K562 (cell line): Measurements from ENCODE around the gene TLR5.

Experiments used
- ATF1 ChIP-seq, 2 experiments: fragments of 450-650 bp in 1 of 2; IDR thresholded peaks; 2 replicates each; pipeline ENCODE4 v1.6.1; 2016; ENCODE audit warnings: missing compliant biosample characterization in 1 of 2, missing genetic modification characterization in 1 of 2
- CHD2 ChIP-seq: IDR thresholded peaks from 2 replicates; pipeline ENCODE4 v1.6.1; 2011; ENCODE audit warnings: low read depth, low read length
- EZH2 ChIP-seq: IDR thresholded peaks from 2 replicates; pipeline ENCODE4 v1.6.1; 2012; ENCODE audit warnings: low read depth, mild to moderate bottlenecking, inconsistent platforms, low read length, borderline replicate concordance
- FOXA3 ChIP-seq, 2 experiments: fragments of 450-650 bp in 1 of 2; sonication (generic) in 1 of 2; formaldehyde crosslinking; IDR thresholded peaks in 1 of 2; conservative IDR thresholded peaks in 1 of 2; 2 replicates each; pipeline versions ENCODE4 v1.4.0 to v1.8.0; 2020 to 2022; ENCODE audit warnings: mild to moderate bottlenecking in 2 of 2, missing genetic modification reagents in 1 of 2
- GATA2 ChIP-seq: sonication (generic); formaldehyde crosslinking; IDR thresholded peaks from 2 replicates; pipeline ENCODE4 v1.4.0; 2020; ENCODE audit warnings: mild to moderate bottlenecking, missing genetic modification reagents
- KDM4B ChIP-seq, 2 experiments: fragments of 450-650 bp in 1 of 2; sonication (generic) in 1 of 2; IDR thresholded peaks; 2 replicates each; pipeline ENCODE4 v1.6.1; 2016 to 2017; ENCODE audit warnings: borderline replicate concordance in 2 of 2, antibody characterized with exemption in 1 of 2, low read depth in 1 of 2, mild to moderate bottlenecking in 1 of 2
- NKRF ChIP-seq: fragments of 450-650 bp; IDR thresholded peaks from 2 replicates; pipeline ENCODE4 v1.6.1; 2016; ENCODE audit warnings: borderline replicate concordance
- RFX5 ChIP-seq: IDR thresholded peaks from 2 replicates; pipeline ENCODE4 v1.6.1; 2011; ENCODE audit warnings: low read depth, mild to moderate bottlenecking, improper control_type of control experiment, low read length
- SMARCA4 ChIP-seq: fragments of 450-650 bp; IDR thresholded peaks from 2 replicates; pipeline ENCODE4 v1.6.1; 2016
- TCF7 ChIP-seq: sonication (generic); IDR thresholded peaks from 2 replicates; pipeline ENCODE4 v1.6.1; 2016; ENCODE audit warnings: antibody characterized with exemption, borderline replicate concordance
- TF ChIP-seq, protein P1 (sequence below): fragments of 250-450 bp; sonication (Bioruptor Pico); IDR thresholded peaks from 2 replicates; pipeline ENCODE4 v1.8.0; 2021; ENCODE audit warnings: mild to moderate bottlenecking, moderate library complexity
- TF ChIP-seq, protein P2 (sequence below), 3 experiments: IDR thresholded peaks in 2 of 3; conservative IDR thresholded peaks in 1 of 3; 2 replicates each; pipeline ENCODE4 v1.5.1; 2011 to 2012; ENCODE audit warnings: low read length in 3 of 3, mild to moderate bottlenecking in 3 of 3, control low read depth in 2 of 3, improper control_type of control experiment in 1 of 3, inconsistent platforms in 1 of 3, low read depth in 1 of 3, mixed read lengths in 1 of 3, moderate library complexity in 1 of 3; ENCODE audit not compliant: insufficient read depth in 2 of 3
- TF ChIP-seq, protein P3 (sequence below), 2 experiments: fragments of 450-650 bp in 1 of 2; sonication (generic) in 1 of 2; formaldehyde crosslinking in 1 of 2; IDR thresholded peaks in 1 of 2; conservative IDR thresholded peaks in 1 of 2; 2 replicates each; pipeline versions ENCODE4 v1.6.1 to v1.8.1; 2016 to 2023; ENCODE audit warnings: mild to moderate bottlenecking in 2 of 2, moderate library complexity in 2 of 2, inconsistent platforms in 1 of 2, missing genetic modification reagents in 1 of 2
- TF ChIP-seq, protein P4 (sequence below): sonication (generic); formaldehyde crosslinking; IDR thresholded peaks from 2 replicates; pipeline ENCODE4 v1.8.0; 2022; ENCODE audit warnings: mild to moderate bottlenecking, missing genetic modification reagents, borderline replicate concordance

- TF ChIP-seq SMARCA4 (no peak), RFX5 (no peak), TCF7 (no peak), ATF1 (CRISPR knock-in tag; IDR thresholded peaks at IDR 0.05) (no peak), ATF1 (tag; IDR thresholded peaks at IDR 0.05) (no peak), GATA2 (CRISPR knock-in tag) (no peak), CHD2 (no peak), NKRF (no peak), KDM4B (IDR thresholded peaks at IDR 0.05; ENCODE audit: borderline replicate concordance in 2 of 2, low read depth in 1 of 2) (no peak), FOXA3 (CRISPR knock-in tag; conservative IDR thresholded peaks at IDR 0.05 in 1 of 2, IDR thresholded peaks at IDR 0.05 in 1 of 2) (no peak), EZH2 (no peak)
- TF ChIP-seq, protein P1, sequence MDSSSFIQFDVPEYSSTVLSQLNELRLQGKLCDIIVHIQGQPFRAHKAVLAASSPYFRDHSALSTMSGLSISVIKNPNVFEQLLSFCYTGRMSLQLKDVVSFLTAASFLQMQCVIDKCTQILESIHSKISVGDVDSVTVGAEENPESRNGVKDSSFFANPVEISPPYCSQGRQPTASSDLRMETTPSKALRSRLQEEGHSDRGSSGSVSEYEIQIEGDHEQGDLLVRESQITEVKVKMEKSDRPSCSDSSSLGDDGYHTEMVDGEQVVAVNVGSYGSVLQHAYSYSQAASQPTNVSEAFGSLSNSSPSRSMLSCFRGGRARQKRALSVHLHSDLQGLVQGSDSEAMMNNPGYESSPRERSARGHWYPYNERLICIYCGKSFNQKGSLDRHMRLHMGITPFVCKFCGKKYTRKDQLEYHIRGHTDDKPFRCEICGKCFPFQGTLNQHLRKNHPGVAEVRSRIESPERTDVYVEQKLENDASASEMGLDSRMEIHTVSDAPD: no peak
- TF ChIP-seq, protein P2, sequence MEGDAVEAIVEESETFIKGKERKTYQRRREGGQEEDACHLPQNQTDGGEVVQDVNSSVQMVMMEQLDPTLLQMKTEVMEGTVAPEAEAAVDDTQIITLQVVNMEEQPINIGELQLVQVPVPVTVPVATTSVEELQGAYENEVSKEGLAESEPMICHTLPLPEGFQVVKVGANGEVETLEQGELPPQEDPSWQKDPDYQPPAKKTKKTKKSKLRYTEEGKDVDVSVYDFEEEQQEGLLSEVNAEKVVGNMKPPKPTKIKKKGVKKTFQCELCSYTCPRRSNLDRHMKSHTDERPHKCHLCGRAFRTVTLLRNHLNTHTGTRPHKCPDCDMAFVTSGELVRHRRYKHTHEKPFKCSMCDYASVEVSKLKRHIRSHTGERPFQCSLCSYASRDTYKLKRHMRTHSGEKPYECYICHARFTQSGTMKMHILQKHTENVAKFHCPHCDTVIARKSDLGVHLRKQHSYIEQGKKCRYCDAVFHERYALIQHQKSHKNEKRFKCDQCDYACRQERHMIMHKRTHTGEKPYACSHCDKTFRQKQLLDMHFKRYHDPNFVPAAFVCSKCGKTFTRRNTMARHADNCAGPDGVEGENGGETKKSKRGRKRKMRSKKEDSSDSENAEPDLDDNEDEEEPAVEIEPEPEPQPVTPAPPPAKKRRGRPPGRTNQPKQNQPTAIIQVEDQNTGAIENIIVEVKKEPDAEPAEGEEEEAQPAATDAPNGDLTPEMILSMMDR (IDR thresholded peaks at IDR 0.05 in 2 of 3, conservative IDR thresholded peaks at IDR 0.05 in 1 of 3; ENCODE audit: insufficient read depth in 2 of 3, low read depth in 1 of 3, low read length in 3 of 3): no peak
- TF ChIP-seq, protein P3, sequence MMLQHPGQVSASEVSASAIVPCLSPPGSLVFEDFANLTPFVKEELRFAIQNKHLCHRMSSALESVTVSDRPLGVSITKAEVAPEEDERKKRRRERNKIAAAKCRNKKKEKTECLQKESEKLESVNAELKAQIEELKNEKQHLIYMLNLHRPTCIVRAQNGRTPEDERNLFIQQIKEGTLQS (IDR thresholded peaks at IDR 0.05): no peak
- TF ChIP-seq, protein P3 (CRISPR knock-in tag; conservative IDR thresholded peaks at IDR 0.05): no peak
- TF ChIP-seq, protein P4, sequence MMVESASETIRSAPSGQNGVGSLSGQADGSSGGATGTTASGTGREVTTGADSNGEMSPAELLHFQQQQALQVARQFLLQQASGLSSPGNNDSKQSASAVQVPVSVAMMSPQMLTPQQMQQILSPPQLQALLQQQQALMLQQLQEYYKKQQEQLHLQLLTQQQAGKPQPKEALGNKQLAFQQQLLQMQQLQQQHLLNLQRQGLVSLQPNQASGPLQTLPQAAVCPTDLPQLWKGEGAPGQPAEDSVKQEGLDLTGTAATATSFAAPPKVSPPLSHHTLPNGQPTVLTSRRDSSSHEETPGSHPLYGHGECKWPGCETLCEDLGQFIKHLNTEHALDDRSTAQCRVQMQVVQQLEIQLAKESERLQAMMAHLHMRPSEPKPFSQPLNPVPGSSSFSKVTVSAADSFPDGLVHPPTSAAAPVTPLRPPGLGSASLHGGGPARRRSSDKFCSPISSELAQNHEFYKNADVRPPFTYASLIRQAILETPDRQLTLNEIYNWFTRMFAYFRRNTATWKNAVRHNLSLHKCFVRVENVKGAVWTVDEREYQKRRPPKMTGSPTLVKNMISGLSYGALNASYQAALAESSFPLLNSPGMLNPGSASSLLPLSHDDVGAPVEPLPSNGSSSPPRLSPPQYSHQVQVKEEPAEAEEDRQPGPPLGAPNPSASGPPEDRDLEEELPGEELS (CRISPR knock-in tag): no peak
Measured at GRCh38 chr1:223152399-223152798, 9.4 kb upstream of the TLR5 start.
